ENCODE data around the gene RTP3. TPM values are rescaled to one million over a fixed set of nuclear protein-coding genes. Genes with fewer than 3 reads are reported as not detected.
"Not testable (repeated sequence)": the region's sequence is repeated elsewhere in the genome, so short reads cannot be mapped to it uniquely, and the experiment has no call there.

RTP3 gene
- total RNA-seq, 2 experiments from 2014 or later, result not detected

- POLR2A ChIA-PET, result no interaction called here
- CTCF ChIA-PET, result interaction anchor here (1.2 to 2.2 kb wide), 2 partner anchors 20 to 32 kb away, joined by 3 to 10 read pairs; no protein-coding TSS in a partner anchor
These were observed 11.2 kb downstream of the RTP3 start for GRCh38 chr3:46508850-46509591.

GRCh38 chr3:46509661-46510187 is 11.9 kb downstream of the RTP3 start:
- POLR2A ChIA-PET, result no interaction called here
- CTCF ChIA-PET, result interaction anchor here (1.2 to 2.2 kb wide), 2 partner anchors 21 to 32 kb away, joined by 3 to 10 read pairs; no protein-coding TSS in a partner anchor

- POLR2A ChIA-PET, result no interaction called here
- CTCF ChIA-PET, result interaction anchor here (1.0 kb wide), 1 partner anchor 24 kb away, joined by 4 read pairs; no protein-coding TSS in a partner anchor
These were observed 14.5 kb downstream of the RTP3 start for GRCh38 chr3:46512191-46512749.

GRCh38 chr3:46516521-46516920 is 18.7 kb downstream of the RTP3 start:
- ChIA-PET POLR2A (no interaction called here), CTCF (interaction anchor here (2.2 kb wide), 1 partner anchor 27 kb away, joined by 6 read pairs; no protein-coding TSS in a partner anchor)

GRCh38 chr3:46517016-46517783 is 19.4 kb downstream of the RTP3 start:
- POLR2A ChIA-PET, result no interaction called here
- CTCF ChIA-PET, result interaction anchor here (0.6 to 2.2 kb wide), 2 partner anchors 28 to 54 kb away, joined by 3 to 6 read pairs; no protein-coding TSS in a partner anchor

- POLR2A ChIA-PET, result no interaction called here
- CTCF ChIA-PET, result interaction anchor here (2.2 kb wide), 1 partner anchor 29 kb away, joined by 6 read pairs; no protein-coding TSS in a partner anchor
These were observed 20.0 kb downstream of the RTP3 start for GRCh38 chr3:46517784-46518181.

GRCh38 chr3:46519952-46520351 is 22.2 kb downstream of the RTP3 start:
- ChIA-PET POLR2A (no interaction called here), CTCF (interaction anchor here (1.2 kb wide), 1 partner anchor 31 kb away, joined by 5 read pairs; no protein-coding TSS in a partner anchor)

- CTCF ChIA-PET, result interaction anchor here (1.2 kb wide), 1 partner anchor 32 kb away, joined by 5 read pairs; no protein-coding TSS in a partner anchor
- POLR2A ChIA-PET, result no interaction called here
These were observed 22.8 kb downstream of the RTP3 start for GRCh38 chr3:46520531-46520930.

GRCh38 chr3:46521096-46521495 is 23.3 kb downstream of the RTP3 start:
- ChIA-PET CTCF (interaction anchor here (1.2 kb wide), 1 partner anchor 32 kb away, joined by 5 read pairs; no protein-coding TSS in a partner anchor), POLR2A (no interaction called here)

GRCh38 chr3:46522201-46522600 is 24.4 kb downstream of the RTP3 start:
- CTCF ChIA-PET, POLR2A ChIA-PET: not testable (repeated sequence)

- ChIA-PET POLR2A (no interaction called here), CTCF (no interaction called here)
These were observed 25.8 kb downstream of the RTP3 start for GRCh38 chr3:46523556-46523955.

GRCh38 chr3:46524008-46524407 is 26.2 kb downstream of the RTP3 start:
- CTCF ChIA-PET, result no interaction called here
- POLR2A ChIA-PET, result no interaction called here

- POLR2A ChIA-PET, result interaction anchor here (0.5 kb wide), 1 partner anchor 46 kb away, joined by 3 read pairs; no protein-coding TSS in a partner anchor
- CTCF ChIA-PET, result no interaction called here
These were observed 27.1 kb downstream of the RTP3 start for GRCh38 chr3:46524832-46525231.

GRCh38 chr3:46527239-46527638 is 29.5 kb downstream of the RTP3 start:
- CTCF ChIA-PET, result interaction anchor here (1.1 kb wide), 1 partner anchor 38 kb away, joined by 3 read pairs; no protein-coding TSS in a partner anchor
- POLR2A ChIA-PET, result no interaction called here

GRCh38 chr3:46533091-46533490 is 35.3 kb downstream of the RTP3 start:
- ChIA-PET CTCF (interaction anchor here (1.6 kb wide), 1 partner anchor 45 kb away, joined by 10 read pairs; no protein-coding TSS in a partner anchor), POLR2A (no interaction called here)

- CTCF ChIA-PET, result no interaction called here
- POLR2A ChIA-PET, result no interaction called here
These were observed 38.0 kb downstream of the RTP3 start for GRCh38 chr3:46535746-46536145.

- ChIA-PET CTCF (interaction anchor here (1.1 kb wide), 1 partner anchor 75 kb away, joined by 3 read pairs; no protein-coding TSS in a partner anchor), POLR2A (no interaction called here)
These were observed 39.0 kb downstream of the RTP3 start for GRCh38 chr3:46536758-46537157.

- ChIA-PET POLR2A (no interaction called here), CTCF (interaction anchor here (0.6 to 1.1 kb wide), 2 partner anchors 74 to 159 kb away, joined by 3 to 4 read pairs; no protein-coding TSS in a partner anchor)
These were observed 39.5 kb downstream of the RTP3 start for GRCh38 chr3:46537316-46537715.

GRCh38 chr3:46537779-46538178 is 40.0 kb downstream of the RTP3 start:
- ChIA-PET CTCF (interaction anchor here (0.6 to 2.8 kb wide), 4 partner anchors 20 to 159 kb away, joined by 3 to 12 read pairs (median 6); no protein-coding TSS in a partner anchor), POLR2A (no interaction called here)

All from activated CD8-positive, alpha-beta memory T cell treated with anti-CD3 and anti-CD28 coated beads for 36 hours (primary cell).